Panc1 (cell line): ENCODE data around the gene FRMPD4. TPM values are rescaled to one million over a fixed set of nuclear protein-coding genes. Genes with fewer than 3 reads are reported as not detected.

Experiments used
- ATAC-seq: fragments of 200-7000 bp; cut with Tn5 transposase; 2 replicates; pipeline ENCODE4 v1.9.1; 2020; ENCODE audit warnings: mild to moderate bottlenecking, moderate library complexity
- BruUV-seq: library from RNA; stranded (reverse); fragments of 400-500 nt; replicated peaks from 2 replicates; lab custom pipeline; 2021; lab: Mats Ljungman, UMichigan
- CTCF ChIA-PET: fragments of 300-600 bp; sonication (Branson Sonifier 250); formaldehyde crosslinking; loops from one replicate; lab custom pipeline; 2022; ENCODE audit warnings: antibody characterized with exemption; lab: Charles Lee
- POLR2A ChIA-PET: fragments of 300-600 bp; sonication (Branson Sonifier 250); formaldehyde crosslinking; loops from one replicate; lab custom pipeline; 2022; ENCODE audit warnings: antibody characterized with exemption; lab: Charles Lee
- DNase-seq: peaks from one replicate; pipeline ENCODE4 v3.0.0-alpha.2; 2010; ENCODE audit warnings: low read depth, low spot score
- H3K27ac ChIP-seq: 2 replicates; pipeline ENCODE4 v1.5.1; 2011; ENCODE audit warnings: mild to moderate bottlenecking, low read length, inconsistent platforms
- H3K27me3 ChIP-seq: fragments of 200-500 bp; sonication (Bioruptor generic); 2 replicates; pipeline ENCODE4 v1.6.0; 2014; ENCODE audit warnings: low read length, inconsistent platforms; ENCODE audit not compliant: control insufficient read depth, insufficient read depth
- H3K36me3 ChIP-seq: fragments of 200-500 bp; sonication (Bioruptor generic); 2 replicates; pipeline ENCODE4 v1.5.1; 2014; ENCODE audit warnings: inconsistent platforms, mild to moderate bottlenecking, low read length, moderate library complexity; ENCODE audit not compliant: control insufficient read depth, insufficient read depth
- H3K4me1 ChIP-seq: 2 replicates; pipeline ENCODE4 v1.5.1; 2011; ENCODE audit warnings: inconsistent platforms, mild to moderate bottlenecking, low read length, moderate library complexity; ENCODE audit not compliant: control insufficient read depth, insufficient read depth
- H3K4me3 ChIP-seq, 2 experiments: 2 replicates each; pipeline ENCODE4 v1.5.1; 2011 to 2012; ENCODE audit warnings: low read depth in 2 of 2, low read length in 2 of 2, mild to moderate bottlenecking in 2 of 2, inconsistent platforms in 1 of 2, moderate library complexity in 1 of 2
- H3K9me3 ChIP-seq: fragments of 200-500 bp; sonication (Bioruptor generic); 2 replicates; pipeline ENCODE4 v1.5.1; 2014; ENCODE audit warnings: low read depth, mild to moderate bottlenecking, inconsistent platforms, low read length, moderate library complexity; ENCODE audit not compliant: control insufficient read depth, insufficient read depth
- CTCF ChIP-seq: fragments of 450-650 bp; IDR thresholded peaks from 2 replicates; pipeline ENCODE4 v1.5.1; 2017; ENCODE audit warnings: mild to moderate bottlenecking
- POLR2AphosphoS5 ChIP-seq: IDR thresholded peaks from 2 replicates; pipeline ENCODE4 v1.6.1; 2012; ENCODE audit warnings: mild to moderate bottlenecking, low read depth, low read length, moderate library complexity
- REST ChIP-seq, 2 experiments: IDR thresholded peaks; 2 replicates each; pipeline ENCODE4 v1.6.1; 2011 to 2012; ENCODE audit warnings: low read depth in 2 of 2, control low read depth in 1 of 2, low read length in 1 of 2, mild to moderate bottlenecking in 1 of 2, moderate library complexity in 1 of 2; ENCODE audit not compliant: insufficient read depth in 1 of 2
- SIN3A ChIP-seq: IDR thresholded peaks from 2 replicates; pipeline ENCODE4 v1.6.1; 2012; ENCODE audit warnings: low read depth, mild to moderate bottlenecking, low read length, moderate library complexity, borderline replicate concordance; ENCODE audit not compliant: insufficient read depth
- TCF7L2 ChIP-seq: IDR thresholded peaks from 2 replicates; pipeline ENCODE4 v1.6.1; 2011; ENCODE audit warnings: mild to moderate bottlenecking, low read depth, low read length, inconsistent platforms
- in situ Hi-C: cut with HindIII; loops from 2 replicates; pipeline ENCODE4 v1.10.0; 2016; ENCODE audit warnings: low sequenced_read_pairs, low pct_unique_long_range_greater_than_20kb
- intact Hi-C: fragments of 100-400 bp; cut with micrococcal nuclease; formaldehyde crosslinking; loops from one replicate; pipeline ENCODE4 v1.10.0; 2022; ENCODE audit not compliant: unreplicated experiment
- total RNA-seq: library from RNA; stranded (reverse); gene quantifications from one replicate; pipeline ENCODE4 v1.2.1, GENCODE V29; 2021; ENCODE audit not compliant: unreplicated experiment

The FRMPD4 gene
- total RNA-seq, 1 experiment from 2014 or later = not detected

DNA sequence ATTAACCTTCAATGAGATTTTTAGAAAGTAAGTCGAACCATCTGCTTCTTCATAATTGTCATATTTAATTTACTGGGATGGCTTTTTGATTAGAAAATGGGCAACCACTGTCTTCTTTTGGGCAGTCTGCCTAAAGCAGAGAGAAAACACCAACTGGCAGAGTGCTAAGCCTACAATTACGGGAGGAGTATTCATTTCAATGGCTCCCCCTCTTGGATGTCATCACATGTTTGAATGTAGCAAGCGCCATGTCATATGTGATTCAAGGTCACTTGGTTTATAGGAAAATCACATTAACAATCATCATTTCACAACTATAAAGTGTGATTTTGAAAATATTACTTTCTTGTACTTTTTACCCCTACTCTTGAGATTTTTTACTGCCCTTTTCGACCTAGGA is 261.9 kb downstream of the FRMPD4 start:
- no peak for TF ChIP-seq CTCF
- TF ChIP-seq TCF7L2 = no peak
- TF ChIP-seq SIN3A = no peak
- TF ChIP-seq POLR2AphosphoS5 = no peak
- TF ChIP-seq REST (IDR thresholded peaks at IDR 0.05; ENCODE audit: insufficient read depth in 1 of 2, low read depth in 2 of 2, low read length in 1 of 2) = no peak
- BruUV-seq = no TSS peak
- H3K4me3 ChIP-seq = no peak overlapping the region
- DNase-seq (no peak), ATAC-seq (no peak)
- intact Hi-C loops (no loop called here), in situ Hi-C loops (no loop called here)
- H3K27ac ChIP-seq = no peak overlapping the region
- no peaks in the 10 kb centered on the region for H3K4me1 ChIP-seq
- H3K36me3 ChIP-seq = no peaks in the 10 kb centered on the region
- POLR2A ChIA-PET = no interaction called here
- no peaks in the 10 kb centered on the region for H3K9me3 ChIP-seq
- CTCF ChIA-PET = no interaction called here
- H3K27me3 ChIP-seq = no peaks in the 10 kb centered on the region

- DNase-seq (no peak), ATAC-seq (no peak)
- Histone ChIP-seq H3K36me3 (no peaks in the 10 kb centered on the region), H3K27me3 (no peaks in the 10 kb centered on the region), H3K4me1 (no peaks in the 10 kb centered on the region), H3K27ac (no peak overlapping the region), H3K9me3 (no peaks in the 10 kb centered on the region), H3K4me3 (no peak overlapping the region)
- CTCF ChIA-PET = no interaction called here
- no TSS peak for BruUV-seq
- TF ChIP-seq TCF7L2 (no peak), POLR2AphosphoS5 (no peak), SIN3A (no peak), REST (IDR thresholded peaks at IDR 0.05; ENCODE audit: insufficient read depth in 1 of 2, low read depth in 2 of 2, low read length in 1 of 2) (no peak), CTCF (no peak)
- POLR2A ChIA-PET = no interaction called here
- in situ Hi-C loops = no loop called here
- intact Hi-C loops = no loop called here
Observed at GRCh38 chrX:12401252-12401651, 263.0 kb downstream of the FRMPD4 start.
